Hepatocyte (in vitro differentiated cells): Measurements from ENCODE around the gene DSE.

Experiments
- CTCF ChIP-seq: fragments of 200-600 bp; sonication (generic); IDR thresholded peaks from 2 replicates; pipeline ENCODE4 v1.5.1; 2016; ENCODE audit warnings: antibody characterized with exemption, mild to moderate bottlenecking; ENCODE audit not compliant: poor library complexity
- EZH2 ChIP-seq: fragments of 200-600 bp; sonication (generic); IDR thresholded peaks from 2 replicates; pipeline ENCODE4 v1.6.1; 2016; ENCODE audit warnings: antibody characterized with exemption, mild to moderate bottlenecking, borderline replicate concordance
- EZH2phosphoT487 ChIP-seq: fragments of 200-600 bp; sonication (generic); IDR thresholded peaks from one replicate; pipeline ENCODE4 v1.6.1; 2018; ENCODE audit warnings: antibody characterized with exemption, mild to moderate bottlenecking, low read depth, moderate library complexity; ENCODE audit not compliant: unreplicated experiment, severe bottlenecking

GRCh38 chr6:116456927-116457326 is 86.2 kb downstream of the DSE start:
- no peak for TF ChIP-seq EZH2
- TF ChIP-seq CTCF = no peak
- no peak for TF ChIP-seq EZH2phosphoT487
